Measurements from ENCODE around the gene ANKRD24. TPM values are rescaled to one million over a fixed set of nuclear protein-coding genes. Genes with fewer than 3 reads are reported as not detected.
"Not testable (repeated sequence)": the region's sequence is repeated elsewhere in the genome, so short reads cannot be mapped to it uniquely, and the experiment has no call there.

ANKRD24 gene
- total RNA-seq, 2 donors from 2014 or later: 3.6 to 12.0 TPM

DNA sequence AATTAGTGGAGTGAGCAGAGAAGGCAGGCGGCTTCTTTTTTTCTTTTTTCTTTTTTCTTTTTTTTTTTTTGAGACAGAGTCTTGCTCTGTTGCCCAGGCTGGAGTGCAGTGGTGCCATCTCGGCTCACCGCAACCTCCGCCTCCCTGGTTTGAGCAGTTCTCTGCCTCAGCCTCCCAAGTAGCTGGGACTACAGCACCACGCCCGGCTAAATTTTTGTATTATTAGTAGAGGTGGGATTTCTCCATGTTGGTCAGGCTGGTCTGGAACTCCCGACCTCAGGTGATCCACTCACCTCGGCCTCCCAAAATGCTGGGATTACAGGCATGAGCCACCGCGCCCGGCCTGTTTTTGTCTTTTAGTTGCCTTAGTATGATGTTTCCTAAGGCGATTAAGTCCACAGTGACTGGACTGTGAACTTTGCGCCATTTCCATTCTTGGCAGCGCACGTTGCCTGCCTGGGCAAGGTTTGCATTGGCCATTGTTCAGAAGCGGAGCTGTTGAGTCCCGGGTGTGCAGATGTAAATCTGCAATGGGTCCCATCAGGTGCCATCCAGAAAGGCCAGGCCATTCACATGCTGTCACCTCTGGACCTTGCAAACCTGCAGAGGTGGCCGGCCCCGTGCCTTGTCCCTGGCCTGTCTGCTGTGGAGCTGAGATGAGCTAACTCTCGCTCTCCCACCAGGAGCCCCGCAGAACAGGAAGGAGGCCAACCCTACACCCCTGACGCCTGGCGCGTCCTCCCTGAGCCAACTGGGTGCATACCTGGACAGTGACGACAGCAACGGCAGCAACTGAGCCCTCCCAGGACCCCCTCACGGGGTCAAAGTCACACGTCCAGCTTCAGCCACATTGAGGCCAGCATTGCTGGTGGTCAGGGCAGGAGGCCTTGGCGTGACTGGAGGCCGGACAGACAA, 85.7 kb downstream of the ANKRD24 start:
- peaks cover 0 to 7% of the 10 kb centered on the region in 2 donors for H3K36me3 ChIP-seq
- 88% methylated on average over 30 of the region's 30 CpGs for WGBS
- no peaks in the 10 kb centered on the region for H3K27me3 ChIP-seq (replicated peaks; ENCODE audit: insufficient read depth)
- intact Hi-C loops (cut with DNase I): loop anchor here (5.0 to 10.0 kb wide), 3 partner anchors 84 to 257 kb away; partner anchors contain the start of genes CHAF1A and SH3GL1
- no peaks in the 10 kb centered on the region for H3K4me1 ChIP-seq (replicated peaks)
- no peaks in the 10 kb centered on the region for H3K9me3 ChIP-seq
- no peak for TF ChIP-seq POLR2A (IDR thresholded peaks at IDR 0.05)
- TF ChIP-seq, protein P1, sequence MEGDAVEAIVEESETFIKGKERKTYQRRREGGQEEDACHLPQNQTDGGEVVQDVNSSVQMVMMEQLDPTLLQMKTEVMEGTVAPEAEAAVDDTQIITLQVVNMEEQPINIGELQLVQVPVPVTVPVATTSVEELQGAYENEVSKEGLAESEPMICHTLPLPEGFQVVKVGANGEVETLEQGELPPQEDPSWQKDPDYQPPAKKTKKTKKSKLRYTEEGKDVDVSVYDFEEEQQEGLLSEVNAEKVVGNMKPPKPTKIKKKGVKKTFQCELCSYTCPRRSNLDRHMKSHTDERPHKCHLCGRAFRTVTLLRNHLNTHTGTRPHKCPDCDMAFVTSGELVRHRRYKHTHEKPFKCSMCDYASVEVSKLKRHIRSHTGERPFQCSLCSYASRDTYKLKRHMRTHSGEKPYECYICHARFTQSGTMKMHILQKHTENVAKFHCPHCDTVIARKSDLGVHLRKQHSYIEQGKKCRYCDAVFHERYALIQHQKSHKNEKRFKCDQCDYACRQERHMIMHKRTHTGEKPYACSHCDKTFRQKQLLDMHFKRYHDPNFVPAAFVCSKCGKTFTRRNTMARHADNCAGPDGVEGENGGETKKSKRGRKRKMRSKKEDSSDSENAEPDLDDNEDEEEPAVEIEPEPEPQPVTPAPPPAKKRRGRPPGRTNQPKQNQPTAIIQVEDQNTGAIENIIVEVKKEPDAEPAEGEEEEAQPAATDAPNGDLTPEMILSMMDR (IDR thresholded peaks at IDR 0.05): no peak
- TF ChIP-seq POLR2AphosphoS5 (IDR thresholded peaks at IDR 0.05): no peak
- H3K4me3 ChIP-seq: no peak overlapping the region
- peak overlapping the region in 1 of 2 donors; percentile 58 for H3K27ac ChIP-seq
- no peak for DNase-seq (ENCODE audit: low spot score)

DNA sequence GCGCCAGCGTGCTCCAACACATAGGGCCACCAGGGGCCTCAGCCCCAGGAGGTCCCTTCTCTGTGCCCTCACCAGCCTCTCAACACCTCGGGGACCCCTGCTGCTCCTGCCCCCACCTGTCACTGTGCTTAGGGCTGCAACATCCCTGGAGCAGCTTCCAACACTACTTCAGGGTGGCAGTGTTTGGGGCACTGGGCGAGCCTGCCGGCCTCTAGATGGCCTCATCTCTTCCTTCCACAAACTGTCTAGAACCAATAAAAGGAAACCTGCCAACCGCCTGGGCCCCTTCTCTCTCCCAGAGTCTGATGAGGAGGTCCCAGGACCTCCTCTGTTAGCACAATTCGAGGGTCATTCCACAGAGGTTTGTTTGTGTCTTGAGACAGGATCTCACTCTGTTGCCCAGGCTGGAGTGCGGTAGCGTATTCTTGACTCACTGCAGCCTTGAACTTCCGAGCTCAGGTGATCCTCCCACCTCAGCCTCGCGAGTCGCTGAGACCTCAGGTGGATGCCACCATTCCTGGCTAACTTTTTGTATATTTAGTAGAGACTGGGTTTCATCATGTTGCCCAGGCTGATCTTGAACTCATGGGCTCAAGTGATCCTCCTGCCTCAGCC, 86.4 kb downstream of the ANKRD24 start:
- no peaks in the 10 kb centered on the region for H3K9me3 ChIP-seq
- H3K4me3 ChIP-seq: no peak overlapping the region
- no peak overlapping the region for H3K27ac ChIP-seq
- H3K36me3 ChIP-seq: peaks cover 0 to 7% of the 10 kb centered on the region in 2 donors
- WGBS: 80% methylated on average over 13 of the region's 13 CpGs
- DNase-seq (ENCODE audit: low spot score): no peak
- TF ChIP-seq, protein P1 (IDR thresholded peaks at IDR 0.05): no peak
- TF ChIP-seq POLR2AphosphoS5 (IDR thresholded peaks at IDR 0.05) (no peak), POLR2A (IDR thresholded peaks at IDR 0.05) (no peak)
- H3K27me3 ChIP-seq (replicated peaks; ENCODE audit: insufficient read depth): no peaks in the 10 kb centered on the region
- no peaks in the 10 kb centered on the region for H3K4me1 ChIP-seq (replicated peaks)
- intact Hi-C loops (cut with DNase I): loop anchor here (5.0 to 10.0 kb wide), 3 partner anchors 83 to 256 kb away; partner anchors contain the start of genes CHAF1A and SH3GL1

DNA sequence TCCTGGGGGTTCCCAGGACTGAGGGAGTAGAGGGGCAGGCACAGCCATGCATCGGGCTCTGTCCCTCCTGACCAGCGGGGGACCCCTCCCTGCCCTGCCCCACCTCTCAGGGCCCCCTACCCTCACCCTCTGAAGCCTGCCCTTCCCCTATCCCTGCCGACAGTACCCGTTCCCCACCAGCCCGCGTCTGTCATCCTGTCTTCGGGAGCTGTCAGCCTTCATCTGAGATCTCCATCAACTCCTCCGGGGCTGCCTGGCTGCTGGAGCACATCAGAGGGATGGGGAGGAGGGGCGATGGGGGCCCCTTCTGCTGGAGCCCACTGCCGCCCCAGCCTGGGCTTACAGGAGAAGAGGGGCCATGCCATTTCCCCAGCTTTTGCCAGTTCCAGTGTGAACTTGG, 90.4 kb downstream of the ANKRD24 start:
- Histone ChIP-seq H3K4me1 (replicated peaks) (no peaks in the 10 kb centered on the region), H3K27ac (no peak overlapping the region), H3K4me3 (no peak overlapping the region), H3K9me3 (no peaks in the 10 kb centered on the region), H3K36me3 (no peaks in the 10 kb centered on the region), H3K27me3 (replicated peaks; ENCODE audit: insufficient read depth) (no peaks in the 10 kb centered on the region)
- TF ChIP-seq POLR2A (IDR thresholded peaks at IDR 0.05) (no peak), POLR2AphosphoS5 (IDR thresholded peaks at IDR 0.05) (no peak)
- TF ChIP-seq, protein P1 (IDR thresholded peaks at IDR 0.05): no peak
- WGBS: 59% methylated on average over 9 of the region's 10 CpGs
- intact Hi-C loops (cut with DNase I): no loop called here
- DNase-seq (ENCODE audit: low spot score): no peak

DNA sequence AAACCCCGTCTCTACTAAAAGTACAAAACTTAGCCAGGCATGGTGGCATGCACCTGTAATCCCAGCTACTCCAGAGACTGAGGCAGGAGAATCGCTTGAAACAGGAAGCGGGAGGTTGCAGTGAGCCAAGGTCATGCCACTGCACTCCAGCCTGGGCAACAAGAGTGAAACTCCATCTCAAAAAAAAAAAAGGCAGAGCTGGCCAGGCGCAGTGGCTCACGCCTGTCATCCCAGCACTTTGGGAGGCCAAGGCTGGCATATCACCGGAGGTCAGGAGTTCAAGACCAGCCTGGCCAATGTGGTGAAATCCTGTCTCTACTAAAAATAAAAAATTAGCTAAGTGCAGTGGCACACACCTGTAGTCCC, 91.8 kb downstream of the ANKRD24 start:
- H3K4me1 ChIP-seq (replicated peaks); H3K9me3 ChIP-seq; H3K4me3 ChIP-seq; H3K36me3 ChIP-seq; H3K27me3 ChIP-seq (replicated peaks; ENCODE audit: insufficient read depth); H3K27ac ChIP-seq; intact Hi-C loops (cut with DNase I); DNase-seq (ENCODE audit: low spot score): not testable (repeated sequence)
- whole genome bisulfite sequencing: 89% methylated on average over 6 of the region's 6 CpGs

Other genes starting within 250 kb of the ANKRD24 start
- 1 to 10 TPM in 1 of 2 donors, under 1 TPM in 1; 0.64 to 1.8 TPM for gene NMRK2, start 249.6 kb upstream of the ANKRD24 start, total RNA-seq
- 100 to 1,000 TPM in 1 of 2 donors, 10 to 100 TPM in 1; 87.1 to 107 TPM for gene DAPK3, start 211.6 kb upstream of the ANKRD24 start, total RNA-seq
- 1,000 to 10,000 TPM; 1,974 to 1,998 TPM for gene EEF2, start 197.2 kb upstream of the ANKRD24 start, total RNA-seq
- gene PIAS4, start 175.0 kb upstream of the ANKRD24 start, total RNA-seq: 10 to 100 TPM; 25.3 to 70.0 TPM
- 10 to 100 TPM; 77.1 to 87.3 TPM for gene ZBTB7A, start 115.8 kb upstream of the ANKRD24 start, total RNA-seq
- 100 to 1,000 TPM; 104 to 145 TPM for gene MAP2K2, start 58.6 kb upstream of the ANKRD24 start, total RNA-seq
- gene CREB3L3, start 29.1 kb upstream of the ANKRD24 start, total RNA-seq: not detected
- 10 to 100 TPM; 23.5 to 37.3 TPM for gene SIRT6, start 126 bp upstream of the ANKRD24 start, total RNA-seq
- 1 to 10 TPM; 3.0 to 5.7 TPM for gene EBI3, start 46.8 kb downstream of the ANKRD24 start, total RNA-seq
- 10 to 100 TPM; 30.3 to 45.9 TPM for gene YJU2, start 64.4 kb downstream of the ANKRD24 start, total RNA-seq
- gene SHD, start 96.6 kb downstream of the ANKRD24 start, total RNA-seq: 10 to 100 TPM in 1 of 2 donors, under 1 TPM in 1; 0.62 to 18.0 TPM
- not detected for gene TMIGD2, start 119.7 kb downstream of the ANKRD24 start, total RNA-seq
- gene FSD1, start 121.9 kb downstream of the ANKRD24 start, total RNA-seq: 1 to 10 TPM in 1 of 2 donors, not detected in 1; 6.4 TPM
- 100 to 1,000 TPM in 1 of 2 donors, 10 to 100 TPM in 1; 47.9 to 107 TPM for gene STAP2, start 156.1 kb downstream of the ANKRD24 start, total RNA-seq
- 10 to 100 TPM; 12.5 to 18.2 TPM for gene MPND, start 160.9 kb downstream of the ANKRD24 start, total RNA-seq
- 10 to 100 TPM; 35.4 to 54.7 TPM for gene SH3GL1, start 217.9 kb downstream of the ANKRD24 start, total RNA-seq
- 10 to 100 TPM; 13.0 to 18.1 TPM for gene CHAF1A, start 220.0 kb downstream of the ANKRD24 start, total RNA-seq